Karpas-422 (cell line): ENCODE results near the gene CBR3. TPM values are rescaled to one million over a fixed set of nuclear protein-coding genes. Genes with fewer than 3 reads are reported as not detected.

Experiments used
- DNase-seq: peaks from one replicate; pipeline ENCODE4 v3.0.0-alpha.2; 2015
- H2AFZ ChIP-seq: fragments of 200-600 bp; sonication (generic); 2 replicates; pipeline ENCODE4 v1.6.1; 2014; ENCODE audit warnings: antibody characterized with exemption, low read length, mixed read lengths
- H3K27ac ChIP-seq: fragments of 200-600 bp; sonication (generic); 2 replicates; pipeline ENCODE4 v1.5.1; 2014; ENCODE audit warnings: mild to moderate bottlenecking, low read length, moderate library complexity
- H3K27me3 ChIP-seq: fragments of 200-600 bp; sonication (generic); 2 replicates; pipeline ENCODE4 v1.6.1; 2014; ENCODE audit warnings: low read length, mixed read lengths
- H3K36me3 ChIP-seq: fragments of 200-600 bp; sonication (generic); 2 replicates; pipeline ENCODE4 v1.6.1; 2014; ENCODE audit warnings: low read length, mixed read lengths; ENCODE audit not compliant: insufficient read depth
- H3K4me1 ChIP-seq: fragments of 200-600 bp; sonication (generic); 2 replicates; pipeline ENCODE4 v1.6.1; 2014; ENCODE audit warnings: mild to moderate bottlenecking, low read length, mixed read lengths
- H3K4me2 ChIP-seq: fragments of 200-600 bp; sonication (generic); 2 replicates; pipeline ENCODE4 v1.6.1; 2014; ENCODE audit warnings: low read length, low read depth, mild to moderate bottlenecking; ENCODE audit not compliant: poor library complexity, severe bottlenecking
- H3K4me3 ChIP-seq: fragments of 200-600 bp; sonication (generic); 2 replicates; pipeline ENCODE4 v1.5.1; 2014; ENCODE audit warnings: mild to moderate bottlenecking, antibody characterized with exemption, low read length, mixed read lengths
- H3K79me2 ChIP-seq: fragments of 200-600 bp; sonication (generic); 2 replicates; pipeline ENCODE4 v1.6.1; 2014; ENCODE audit warnings: mild to moderate bottlenecking, low read length, mixed read lengths
- H3K9ac ChIP-seq: fragments of 200-600 bp; sonication (generic); 2 replicates; pipeline ENCODE4 v1.6.0; 2014; ENCODE audit warnings: low read length
- H3K9me2 ChIP-seq: fragments of 200-600 bp; sonication (generic), shearing (Covaris generic); replicated peaks from 2 replicates; pipeline ENCODE4 v1.6.0; 2014; ENCODE audit warnings: mild to moderate bottlenecking, low read length, moderate library complexity; ENCODE audit not compliant: insufficient read depth
- H3K9me3 ChIP-seq: fragments of 300-700, 200-600 bp; sonication (generic); 2 replicates; pipeline ENCODE4 v1.6.1; 2014; ENCODE audit warnings: low read length, mixed read lengths
- H4K20me1 ChIP-seq: fragments of 200-600 bp; sonication (generic); 2 replicates; pipeline ENCODE4 v1.6.1; 2014; ENCODE audit warnings: mild to moderate bottlenecking, antibody characterized with exemption, low read length, low read depth; ENCODE audit not compliant: insufficient read depth
- total RNA-seq: library from RNA; depleted of rRNA; stranded (reverse); fragments of >200 nt; shearing (Covaris generic); gene quantifications from 2 replicates; pipeline ENCODE4 v1.2.3, GENCODE V29; 2014; ENCODE audit warnings: low replicate concordance

The CBR3 gene
- total RNA-seq, 1 experiment from 2014 or later, result not detected

- H3K27me3 ChIP-seq, result no peaks in the 10 kb centered on the region
- no peaks in the 10 kb centered on the region for H3K79me2 ChIP-seq
- no peaks in the 10 kb centered on the region for H3K36me3 ChIP-seq
- no peak overlapping the region for H3K9ac ChIP-seq
- no peak overlapping the region for H2AFZ ChIP-seq
- no peak overlapping the region for H3K27ac ChIP-seq
- no peaks in the 10 kb centered on the region for H3K9me2 ChIP-seq
- no peak for DNase-seq
- H4K20me1 ChIP-seq, result no peaks in the 10 kb centered on the region
- H3K4me2 ChIP-seq, result no peak overlapping the region
- H3K4me3 ChIP-seq, result no peak overlapping the region
- peaks cover 5% of the 10 kb centered on the region for H3K4me1 ChIP-seq
- H3K9me3 ChIP-seq, result no peaks in the 10 kb centered on the region
Measured at GRCh38 chr21:36165356-36165755, 30.5 kb downstream of the CBR3 start.

- no peaks in the 10 kb centered on the region for H3K9me3 ChIP-seq
- H3K27me3 ChIP-seq, result no peaks in the 10 kb centered on the region
- no peak overlapping the region for H3K4me2 ChIP-seq
- H2AFZ ChIP-seq, result no peak overlapping the region
- H3K4me1 ChIP-seq, result peaks cover 5% of the 10 kb centered on the region
- H3K9ac ChIP-seq, result no peak overlapping the region
- no peaks in the 10 kb centered on the region for H3K79me2 ChIP-seq
- no peaks in the 10 kb centered on the region for H3K9me2 ChIP-seq
- no peak for DNase-seq
- no peaks in the 10 kb centered on the region for H3K36me3 ChIP-seq
- H3K4me3 ChIP-seq, result no peak overlapping the region
- no peaks in the 10 kb centered on the region for H4K20me1 ChIP-seq
- no peak overlapping the region for H3K27ac ChIP-seq
Measured at GRCh38 chr21:36166705-36167104, 31.8 kb downstream of the CBR3 start.

- Histone ChIP-seq H2AFZ (no peak overlapping the region), H4K20me1 (no peaks in the 10 kb centered on the region), H3K36me3 (no peaks in the 10 kb centered on the region), H3K27ac (no peak overlapping the region), H3K9me2 (no peaks in the 10 kb centered on the region), H3K4me3 (no peak overlapping the region), H3K9me3 (no peaks in the 10 kb centered on the region), H3K9ac (no peak overlapping the region), H3K27me3 (no peaks in the 10 kb centered on the region), H3K4me1 (peaks cover 5% of the 10 kb centered on the region), H3K4me2 (no peak overlapping the region), H3K79me2 (no peaks in the 10 kb centered on the region)
- no peak for DNase-seq
Measured at GRCh38 chr21:36167541-36167940, 32.7 kb downstream of the CBR3 start.

GRCh38 chr21:36169470-36170128, 34.7 kb downstream of the CBR3 start:
- no peak overlapping the region for H3K4me3 ChIP-seq
- H3K9ac ChIP-seq, result no peak overlapping the region
- H3K4me1 ChIP-seq, result peaks cover 5% of the 10 kb centered on the region
- DNase-seq, result no peak
- H3K9me3 ChIP-seq, result no peaks in the 10 kb centered on the region
- no peak overlapping the region for H3K27ac ChIP-seq
- no peaks in the 10 kb centered on the region for H3K9me2 ChIP-seq
- H3K79me2 ChIP-seq, result no peaks in the 10 kb centered on the region
- H3K36me3 ChIP-seq, result no peaks in the 10 kb centered on the region
- H3K27me3 ChIP-seq, result no peaks in the 10 kb centered on the region
- H3K4me2 ChIP-seq, result peak overlapping the region; percentile 19
- no peaks in the 10 kb centered on the region for H4K20me1 ChIP-seq
- no peak overlapping the region for H2AFZ ChIP-seq

DNA sequence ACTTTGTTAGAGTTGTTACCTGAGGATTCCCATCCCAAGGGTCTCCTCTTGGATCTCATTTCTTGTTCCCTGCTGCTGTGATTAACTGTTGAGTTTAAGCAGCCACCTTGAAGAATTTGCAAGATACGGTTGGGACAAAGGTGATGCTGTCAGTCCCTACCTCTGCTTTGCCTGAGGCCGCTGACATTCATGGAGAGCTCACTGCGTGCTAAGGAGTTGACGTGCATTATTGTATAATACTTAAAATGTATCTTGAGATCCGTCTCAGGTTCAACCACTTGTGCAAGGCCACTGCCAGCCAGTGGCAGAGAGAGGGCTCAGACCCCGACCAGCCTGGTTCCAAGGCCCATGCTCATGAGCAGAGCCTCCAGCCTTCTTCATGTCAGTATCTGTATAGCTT, 35.9 kb downstream of the CBR3 start:
- H3K9ac ChIP-seq, result no peak overlapping the region
- H3K9me3 ChIP-seq, result no peaks in the 10 kb centered on the region
- H3K36me3 ChIP-seq, result no peaks in the 10 kb centered on the region
- DNase-seq, result no peak
- no peaks in the 10 kb centered on the region for H3K27me3 ChIP-seq
- H3K79me2 ChIP-seq, result no peaks in the 10 kb centered on the region
- H3K27ac ChIP-seq, result no peak overlapping the region
- no peak overlapping the region for H2AFZ ChIP-seq
- H3K9me2 ChIP-seq, result no peaks in the 10 kb centered on the region
- H3K4me1 ChIP-seq, result peaks cover 5% of the 10 kb centered on the region
- H3K4me3 ChIP-seq, result no peak overlapping the region
- H3K4me2 ChIP-seq, result no peak overlapping the region
- H4K20me1 ChIP-seq, result no peaks in the 10 kb centered on the region

GRCh38 chr21:36171336-36171735, 36.5 kb downstream of the CBR3 start:
- Histone ChIP-seq H4K20me1 (no peaks in the 10 kb centered on the region), H3K36me3 (no peaks in the 10 kb centered on the region), H3K9ac (no peak overlapping the region), H3K9me2 (no peaks in the 10 kb centered on the region), H3K4me1 (peaks cover 5% of the 10 kb centered on the region), H2AFZ (no peak overlapping the region), H3K27ac (no peak overlapping the region), H3K4me3 (no peak overlapping the region), H3K79me2 (no peaks in the 10 kb centered on the region), H3K9me3 (no peaks in the 10 kb centered on the region), H3K27me3 (no peaks in the 10 kb centered on the region), H3K4me2 (no peak overlapping the region)
- no peak for DNase-seq

DNA sequence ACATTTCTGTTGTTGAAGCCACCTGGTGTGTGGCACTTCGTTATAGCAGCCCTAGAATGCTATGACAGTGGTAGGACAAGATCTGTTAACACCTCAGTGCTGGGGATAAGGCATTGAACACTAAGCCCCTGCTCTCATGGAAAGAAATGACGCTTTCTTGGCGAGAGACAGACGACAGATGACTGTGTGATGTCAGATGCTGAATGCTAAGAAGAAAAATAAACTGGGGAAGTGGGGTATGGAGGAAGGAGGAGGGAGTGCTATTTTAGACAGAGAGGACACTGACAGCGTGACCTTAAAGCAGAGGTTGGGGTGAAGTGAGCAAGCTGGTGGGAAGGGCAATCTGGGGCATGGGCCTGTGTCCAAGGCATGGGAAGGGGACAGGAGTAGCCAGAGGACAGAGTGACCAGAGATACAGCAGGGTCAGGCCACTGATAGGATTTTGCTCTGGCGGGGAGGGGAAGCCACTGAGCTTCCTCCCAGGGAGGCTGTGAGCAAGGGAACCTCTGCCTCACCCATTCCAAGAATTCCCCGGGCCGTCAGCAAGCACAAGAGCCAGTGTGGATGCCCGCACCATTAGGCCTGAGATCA, 37.0 kb downstream of the CBR3 start:
- no peaks in the 10 kb centered on the region for H4K20me1 ChIP-seq
- H3K27ac ChIP-seq, result no peak overlapping the region
- H3K9me2 ChIP-seq, result no peaks in the 10 kb centered on the region
- no peaks in the 10 kb centered on the region for H3K36me3 ChIP-seq
- no peak overlapping the region for H3K4me3 ChIP-seq
- H3K4me1 ChIP-seq, result peaks cover 5% of the 10 kb centered on the region
- H3K4me2 ChIP-seq, result no peak overlapping the region
- H3K9me3 ChIP-seq, result no peaks in the 10 kb centered on the region
- H3K79me2 ChIP-seq, result no peaks in the 10 kb centered on the region
- no peak for DNase-seq
- no peak overlapping the region for H3K9ac ChIP-seq
- no peak overlapping the region for H2AFZ ChIP-seq
- H3K27me3 ChIP-seq, result no peaks in the 10 kb centered on the region

- H3K4me3 ChIP-seq, result no peak overlapping the region
- H3K9me3 ChIP-seq, result no peaks in the 10 kb centered on the region
- H3K9me2 ChIP-seq, result no peaks in the 10 kb centered on the region
- no peak overlapping the region for H3K9ac ChIP-seq
- no peak overlapping the region for H3K4me2 ChIP-seq
- H3K4me1 ChIP-seq, result peaks cover 4% of the 10 kb centered on the region
- no peak overlapping the region for H3K27ac ChIP-seq
- no peaks in the 10 kb centered on the region for H3K79me2 ChIP-seq
- no peaks in the 10 kb centered on the region for H4K20me1 ChIP-seq
- DNase-seq, result no peak
- no peak overlapping the region for H2AFZ ChIP-seq
- 0 out of 2 replicates have a peak, but pooled peaks cover 3% of the 10 kb centered on the region for H3K27me3 ChIP-seq
- no peaks in the 10 kb centered on the region for H3K36me3 ChIP-seq
Measured at GRCh38 chr21:36174780-36175179, 39.9 kb downstream of the CBR3 start.
